Peyer's patch (tissue), 4 donors: ENCODE data around the gene AKAP1. TPM values are rescaled to one million over a fixed set of nuclear protein-coding genes. Genes with fewer than 3 reads are reported as not detected.

Experiments used
- DNase-seq, 3 donors: peaks; one replicate each; pipeline ENCODE4 v3.0.0-alpha.2; 2017 to 2019
- H3K27ac ChIP-seq, 4 donors: fragments of 200-600 bp; sonication (generic); one replicate each; pipeline ENCODE4 v1.5.1; 2016 to 2019
- H3K27me3 ChIP-seq, 2 donors: fragments of 200-600 bp; sonication (generic); one replicate each; pipeline ENCODE4 v1.5.1; 2019
- H3K36me3 ChIP-seq, 3 donors: fragments of 200-600 bp; sonication (generic); one replicate each; pipeline ENCODE4 v1.5.1; 2016 to 2019
- H3K4me1 ChIP-seq, 4 donors: fragments of 200-600 bp; sonication (generic); one replicate each; pipeline ENCODE4 v1.5.1; 2016 to 2019
- H3K4me3 ChIP-seq, 4 donors: fragments of 200-600 bp; sonication (generic); 1 replicate in 3 of 4; 2 replicates in 1 of 4; pipeline ENCODE4 v1.5.1; 2016 to 2019; ENCODE audit warnings: mild to moderate bottlenecking in 1 of 4
- H3K9me3 ChIP-seq, 4 donors: fragments of 200-600 bp; sonication (generic); one replicate each; pipeline ENCODE4 v1.5.1; 2016 to 2019; ENCODE audit warnings: mild to moderate bottlenecking in 1 of 4
- CTCF ChIP-seq, 6 experiments: fragments of 450-650 bp in 4 of 6; fragments of 200-600 bp in 2 of 6; sonication (generic) in 1 of 6; IDR thresholded peaks; one replicate each; pipeline ENCODE4 v1.5.1; 2017 to 2019; ENCODE audit warnings: antibody characterized with exemption in 6 of 6, mild to moderate bottlenecking in 3 of 6, moderate library complexity in 1 of 6
- POLR2A ChIP-seq, 2 donors: fragments of 450-650 bp; IDR thresholded peaks; one replicate each; pipeline ENCODE4 v1.5.1; 2017; ENCODE audit warnings: antibody characterized with exemption in 2 of 2, mild to moderate bottlenecking in 2 of 2, moderate library complexity in 2 of 2
- total RNA-seq, 4 donors: library from RNA; depleted of rRNA; stranded (reverse); fragments of >200 nt; gene quantifications; one replicate each; pipeline ENCODE4 v1.1.0, GENCODE V29; 2016

Gene AKAP1
- 100 to 1,000 TPM; 123 to 203 (median 166) TPM for total RNA-seq

- H3K4me1 ChIP-seq = peaks cover 0 to 45% (median 0%) of the 10 kb centered on the region in 4 donors
- no peaks in the 10 kb centered on the region for H3K36me3 ChIP-seq
- H3K9me3 ChIP-seq = no peaks in the 10 kb centered on the region
- peak within 1 kb of the TSS; percentile 81 to 93 (median 89) for H3K4me3 ChIP-seq
- no peaks in the 10 kb centered on the region for H3K27me3 ChIP-seq
- H3K27ac ChIP-seq = peak within 1 kb of the TSS; percentile 94 to 100 (median 97)
- DNase-seq = peak; percentile 96 to 98 (median 98)
- peak; percentile 97 to 98 for TF ChIP-seq POLR2A (IDR thresholded peaks at IDR 0.05)
- TF ChIP-seq CTCF (IDR thresholded peaks at IDR 0.05) = peak in 5 of 6 experiments; percentile 13 to 53 (median 38)
Measured at GRCh38 chr17:57084802-57085447, at the start of gene AKAP1. AKAP1 (plus strand) TSS chr17:57085246; CDS start chr17:57105465, 20,219 bp downstream.

GRCh38 chr17:57035971-57036481 is 49.0 kb upstream of the AKAP1 start:
- Histone ChIP-seq H3K27ac (peak overlapping the region in 3 of 4 donors; percentile 65 to 91 (median 88)), H3K4me3 (peak overlapping the region in 3 of 4 donors; percentile 5 to 42 (median 34)), H3K27me3 (no peaks in the 10 kb centered on the region), H3K9me3 (no peaks in the 10 kb centered on the region), H3K4me1 (peaks cover 0 to 19% (median 0%) of the 10 kb centered on the region in 4 donors), H3K36me3 (no peaks in the 10 kb centered on the region)
- TF ChIP-seq CTCF (IDR thresholded peaks at IDR 0.05) = no peak
- peak; percentile 12 to 43 for TF ChIP-seq POLR2A (IDR thresholded peaks at IDR 0.05)
- peak in 1 of 3 donors; percentile 78 for DNase-seq

GRCh38 chr17:57037411-57037810 is 47.6 kb upstream of the AKAP1 start:
- Histone ChIP-seq H3K4me3 (no peak overlapping the region), H3K27ac (peak overlapping the region in 1 of 4 donors; percentile 88), H3K9me3 (no peaks in the 10 kb centered on the region), H3K4me1 (peaks cover 0 to 19% (median 0%) of the 10 kb centered on the region in 4 donors), H3K36me3 (no peaks in the 10 kb centered on the region), H3K27me3 (no peaks in the 10 kb centered on the region)
- no peak for DNase-seq
- TF ChIP-seq POLR2A (IDR thresholded peaks at IDR 0.05) (no peak), CTCF (IDR thresholded peaks at IDR 0.05) (no peak)

GRCh38 chr17:57038486-57038885 is 46.6 kb upstream of the AKAP1 start:
- no peaks in the 10 kb centered on the region for H3K27me3 ChIP-seq
- no peak overlapping the region for H3K4me3 ChIP-seq
- TF ChIP-seq POLR2A (IDR thresholded peaks at IDR 0.05) (no peak), CTCF (IDR thresholded peaks at IDR 0.05) (no peak)
- DNase-seq = no peak
- no peak overlapping the region for H3K27ac ChIP-seq
- H3K36me3 ChIP-seq = no peaks in the 10 kb centered on the region
- H3K9me3 ChIP-seq = no peaks in the 10 kb centered on the region
- peaks cover 0 to 11% (median 0%) of the 10 kb centered on the region in 4 donors for H3K4me1 ChIP-seq

- no peak overlapping the region for H3K27ac ChIP-seq
- DNase-seq = no peak
Measured at GRCh38 chr17:57040571-57040970, 44.5 kb upstream of the AKAP1 start.

More at GRCh38 chr17:57040571-57040970, 44.5 kb upstream of the AKAP1 start:
- TF ChIP-seq CTCF (IDR thresholded peaks at IDR 0.05) = no peak
- TF ChIP-seq POLR2A (IDR thresholded peaks at IDR 0.05) = no peak
- peaks cover 0 to 4% of the 10 kb centered on the region in 2 donors for H3K27me3 ChIP-seq
- no peaks in the 10 kb centered on the region for H3K9me3 ChIP-seq
- H3K4me1 ChIP-seq = peaks cover 0 to 7% (median 0%) of the 10 kb centered on the region in 4 donors
- no peak overlapping the region for H3K4me3 ChIP-seq
- H3K36me3 ChIP-seq = no peaks in the 10 kb centered on the region
